Neural cell (in vitro differentiated cells): ENCODE results near the gene TRABD2B.

ENCODE experiments used
- EP300 ChIP-seq: fragments of 450-650 bp; conservative IDR thresholded peaks from 2 replicates; pipeline ENCODE4 v1.6.1; 2014; ENCODE audit warnings: antibody characterized with exemption, mild to moderate bottlenecking, moderate library complexity; ENCODE audit not compliant: poor library complexity, severe bottlenecking
- EZH2 ChIP-seq: fragments of 200-600, 300-800 bp; shearing (Covaris generic), sonication (generic); IDR thresholded peaks from 2 replicates; pipeline ENCODE4 v1.6.1; 2014; ENCODE audit warnings: antibody characterized with exemption, low read length, borderline replicate concordance, mild to moderate bottlenecking; ENCODE audit not compliant: insufficient read depth, poor library complexity, severe bottlenecking
- MXI1 ChIP-seq: fragments of 450-650 bp; conservative IDR thresholded peaks from 2 replicates; pipeline ENCODE4 v1.6.1; 2014; ENCODE audit warnings: antibody characterized with exemption, mild to moderate bottlenecking; ENCODE audit not compliant: poor library complexity, severe bottlenecking
- POLR2AphosphoS5 ChIP-seq: IDR thresholded peaks from 2 replicates; pipeline ENCODE4 v1.6.1; 2012
- RAD21 ChIP-seq: fragments of 450-650 bp; conservative IDR thresholded peaks from 2 replicates; pipeline ENCODE4 v1.6.1; 2014; ENCODE audit warnings: antibody characterized with exemption, mild to moderate bottlenecking, moderate library complexity
- REST ChIP-seq: IDR thresholded peaks from 2 replicates; pipeline ENCODE4 v1.6.1; 2012; ENCODE audit warnings: borderline replicate concordance
- SMC3 ChIP-seq: fragments of 450-650 bp; conservative IDR thresholded peaks from 2 replicates; pipeline ENCODE4 v1.6.1; 2014; ENCODE audit warnings: antibody characterized with exemption, mild to moderate bottlenecking, moderate library complexity; ENCODE audit not compliant: poor library complexity
- TAF1 ChIP-seq: IDR thresholded peaks from 2 replicates; pipeline ENCODE4 v1.6.1; 2012; ENCODE audit warnings: low read depth
- TF ChIP-seq, protein P1 (sequence below): fragments of 450-650 bp; IDR thresholded peaks from 2 replicates; pipeline ENCODE4 v1.5.1; 2014; ENCODE audit warnings: antibody characterized with exemption, mild to moderate bottlenecking, moderate library complexity; ENCODE audit not compliant: poor library complexity, severe bottlenecking

- TF ChIP-seq, protein P1, sequence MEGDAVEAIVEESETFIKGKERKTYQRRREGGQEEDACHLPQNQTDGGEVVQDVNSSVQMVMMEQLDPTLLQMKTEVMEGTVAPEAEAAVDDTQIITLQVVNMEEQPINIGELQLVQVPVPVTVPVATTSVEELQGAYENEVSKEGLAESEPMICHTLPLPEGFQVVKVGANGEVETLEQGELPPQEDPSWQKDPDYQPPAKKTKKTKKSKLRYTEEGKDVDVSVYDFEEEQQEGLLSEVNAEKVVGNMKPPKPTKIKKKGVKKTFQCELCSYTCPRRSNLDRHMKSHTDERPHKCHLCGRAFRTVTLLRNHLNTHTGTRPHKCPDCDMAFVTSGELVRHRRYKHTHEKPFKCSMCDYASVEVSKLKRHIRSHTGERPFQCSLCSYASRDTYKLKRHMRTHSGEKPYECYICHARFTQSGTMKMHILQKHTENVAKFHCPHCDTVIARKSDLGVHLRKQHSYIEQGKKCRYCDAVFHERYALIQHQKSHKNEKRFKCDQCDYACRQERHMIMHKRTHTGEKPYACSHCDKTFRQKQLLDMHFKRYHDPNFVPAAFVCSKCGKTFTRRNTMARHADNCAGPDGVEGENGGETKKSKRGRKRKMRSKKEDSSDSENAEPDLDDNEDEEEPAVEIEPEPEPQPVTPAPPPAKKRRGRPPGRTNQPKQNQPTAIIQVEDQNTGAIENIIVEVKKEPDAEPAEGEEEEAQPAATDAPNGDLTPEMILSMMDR, result no peak
- TF ChIP-seq EZH2, result no peak
- no peak for TF ChIP-seq TAF1
- no peak for TF ChIP-seq EP300
- no peak for TF ChIP-seq RAD21
- TF ChIP-seq POLR2AphosphoS5, result no peak
- TF ChIP-seq REST, result no peak
- TF ChIP-seq SMC3, result no peak
- no peak for TF ChIP-seq MXI1
Measured at GRCh38 chr1:47765742-47766485, 231.3 kb downstream of the TRABD2B start.
